Left lung (tissue), 10 donors: ENCODE data around the gene PKDCC. TPM values are rescaled to one million over a fixed set of nuclear protein-coding genes. Genes with fewer than 3 reads are reported as not detected.

Source experiments
- ATAC-seq: fragments of 200-7000 bp; cut with Tn5 transposase; one replicate; pipeline ENCODE4 v1.9.1; 2020; ENCODE audit warnings: moderate library complexity
- DNase-seq, 4 donors: peaks; one replicate each; pipeline ENCODE4 v3.0.0-alpha.2; 2013 to 2020
- H3K27ac ChIP-seq, 2 donors: fragments of 200-600 bp; sonication (generic) in 1 of 2; one replicate each; pipeline versions ENCODE4 v1.5.0 to v1.8.0; 2020 to 2021
- H3K27me3 ChIP-seq, 2 donors: fragments of 200-600 bp; sonication (generic) in 1 of 2; one replicate each; pipeline versions ENCODE4 v1.5.0 to v1.8.0; 2020 to 2021
- H3K36me3 ChIP-seq, 2 donors: fragments of 200-600 bp; sonication (generic) in 1 of 2; one replicate each; pipeline versions ENCODE4 v1.5.0 to v1.8.0; 2020 to 2021
- H3K4me1 ChIP-seq, 2 donors: fragments of 200-600 bp; one replicate each; pipeline ENCODE4 v1.8.0; 2021
- H3K4me3 ChIP-seq, 2 donors: fragments of 200-600 bp; sonication (generic) in 1 of 2; one replicate each; pipeline versions ENCODE4 v1.5.0 to v1.8.0; 2020 to 2021; ENCODE audit warnings: mild to moderate bottlenecking in 1 of 2
- H3K9me3 ChIP-seq, 2 donors: fragments of 200-600 bp; sonication (generic) in 1 of 2; one replicate each; pipeline versions ENCODE4 v1.5.0 to v1.8.0; 2020 to 2021
- CTCF ChIP-seq, 2 donors: fragments of 200-600 bp; sonication (generic) in 1 of 2; IDR thresholded peaks; one replicate each; pipeline versions ENCODE4 v1.5.0 to v1.8.0; 2021; ENCODE audit warnings: antibody characterized with exemption in 2 of 2
- intact Hi-C, 2 donors: fragments of 100-400 bp; cut with DNase I; formaldehyde crosslinking; loops; one replicate each; pipeline versions ENCODE4 v1.11.2 to v1.14.2; 2022
- polyA plus RNA-seq, 6 donors: library from polyadenylated mRNA; unstranded; fragments of 120-200 nt; gene quantifications; one replicate each; pipeline ENCODE4 v1.2.1, GENCODE V29; 2013; ENCODE audit not compliant: insufficient read length in 6 of 6
- total RNA-seq, 2 donors: library from RNA; stranded (reverse); fragmentation: NEBNext Ultra II Directional; extraction: Animal tissue kit (Norgen Biotek cat#: 25700); gene quantifications; one replicate each; pipeline ENCODE4 v1.2.1, GENCODE V29; 2021
- donor health status: DM: no; HTN: yes; CAD: no.
- donor health status: DM: no; HTN: no; CAD: no.

The PKDCC gene
- total and polyA plus RNA-seq, 8 donors: 63.1 to 224 (median 129) TPM

- Histone ChIP-seq H3K9me3 (no peaks in the 10 kb centered on the region), H3K27me3 (peaks cover 0 to 10% of the 10 kb centered on the region in 2 donors), H3K27ac (no peak overlapping the region), H3K36me3 (no peaks in the 10 kb centered on the region), H3K4me3 (no peak overlapping the region), H3K4me1 (peaks cover 4% of the 10 kb centered on the region in 2 donors)
- ATAC-seq: no peak
- peak in 1 of 4 donors; percentile 8 for DNase-seq
- intact Hi-C loops: no loop called here
- TF ChIP-seq CTCF (IDR thresholded peaks at IDR 0.05): no peak
Measured at GRCh38 chr2:42069568-42069967, 21.7 kb downstream of the PKDCC start.

- DNase-seq: peak in 1 of 4 donors; percentile 31
- Histone ChIP-seq H3K27me3 (peaks cover 0 to 10% of the 10 kb centered on the region in 2 donors), H3K4me1 (peaks cover 0 to 4% of the 10 kb centered on the region in 2 donors), H3K4me3 (no peak overlapping the region), H3K9me3 (no peaks in the 10 kb centered on the region), H3K27ac (no peak overlapping the region), H3K36me3 (no peaks in the 10 kb centered on the region)
- TF ChIP-seq CTCF (IDR thresholded peaks at IDR 0.05): no peak
- ATAC-seq: peak; percentile 63
- intact Hi-C loops: no loop called here
Measured at GRCh38 chr2:42071791-42072190, 24.0 kb downstream of the PKDCC start.

- intact Hi-C loops: no loop called here
- Histone ChIP-seq H3K27me3 (peaks cover 0 to 10% of the 10 kb centered on the region in 2 donors), H3K4me1 (peaks cover 0 to 4% of the 10 kb centered on the region in 2 donors), H3K4me3 (no peak overlapping the region), H3K27ac (no peak overlapping the region), H3K9me3 (no peaks in the 10 kb centered on the region), H3K36me3 (no peaks in the 10 kb centered on the region)
- DNase-seq: peak in 3 of 4 donors; percentile 38 to 82 (median 75)
- TF ChIP-seq CTCF (IDR thresholded peaks at IDR 0.05): no peak
- peak; percentile 54 for ATAC-seq
Measured at GRCh38 chr2:42072349-42073118, 24.7 kb downstream of the PKDCC start.

GRCh38 chr2:42073739-42074503 is 26.1 kb downstream of the PKDCC start:
- H3K36me3 ChIP-seq: no peaks in the 10 kb centered on the region
- DNase-seq: peak in 3 of 4 donors; percentile 10 to 87 (median 84)
- TF ChIP-seq CTCF (IDR thresholded peaks at IDR 0.05): no peak
- intact Hi-C loops: no loop called here
- H3K27me3 ChIP-seq: peaks cover 0 to 8% of the 10 kb centered on the region in 2 donors
- H3K4me1 ChIP-seq: peaks cover 0 to 4% of the 10 kb centered on the region in 2 donors
- no peaks in the 10 kb centered on the region for H3K9me3 ChIP-seq
- no peak for ATAC-seq
- no peak overlapping the region for H3K4me3 ChIP-seq
- H3K27ac ChIP-seq: no peak overlapping the region

- Histone ChIP-seq H3K27ac (no peak overlapping the region), H3K4me3 (no peak overlapping the region), H3K27me3 (peaks cover 0 to under 1% of the 10 kb centered on the region in 2 donors), H3K9me3 (no peaks in the 10 kb centered on the region), H3K4me1 (peaks cover 0 to 4% of the 10 kb centered on the region in 2 donors), H3K36me3 (no peaks in the 10 kb centered on the region)
- ATAC-seq: no peak
- DNase-seq: peak in 1 of 4 donors; percentile 10
- TF ChIP-seq CTCF (IDR thresholded peaks at IDR 0.05): no peak
- intact Hi-C loops: no loop called here
Measured at GRCh38 chr2:42074661-42075060, 26.8 kb downstream of the PKDCC start.
